HG02763 (cell line): ENCODE measurements around the gene CCDC85C.

ENCODE experiments used
- ATAC-seq: cut with Tn5 transposase; IDR thresholded peaks from one replicate; pipeline ENCODE4 v1.9.1; 2021; ENCODE audit warnings: mild to moderate bottlenecking, moderate library complexity; ENCODE audit not compliant: unreplicated experiment

The CCDC85C gene

GRCh38 chr14:99527427-99528076 lies 76.5 kb downstream of the CCDC85C start:
- ATAC-seq = no peak

DNA sequence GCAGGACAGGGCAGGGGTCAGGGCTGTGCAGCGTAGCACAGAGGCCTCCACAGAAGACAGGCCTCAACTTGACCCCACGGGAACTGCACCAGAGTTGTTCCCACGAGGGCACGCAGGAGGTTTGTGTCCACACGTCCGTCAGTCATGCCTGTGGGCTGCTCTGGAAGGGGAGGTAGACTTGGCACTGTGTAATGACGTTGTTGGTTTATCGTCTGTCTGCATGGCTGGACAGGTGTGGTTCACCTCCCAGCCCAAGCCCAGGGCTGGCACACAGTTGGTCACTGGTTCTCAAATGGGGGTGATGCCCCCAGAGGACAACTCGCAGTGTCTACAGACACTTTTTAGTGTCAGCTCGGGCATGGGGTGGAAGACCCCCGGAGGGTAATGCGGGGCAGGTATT lies 77.0 kb downstream of the CCDC85C start:
- ATAC-seq = no peak

DNA sequence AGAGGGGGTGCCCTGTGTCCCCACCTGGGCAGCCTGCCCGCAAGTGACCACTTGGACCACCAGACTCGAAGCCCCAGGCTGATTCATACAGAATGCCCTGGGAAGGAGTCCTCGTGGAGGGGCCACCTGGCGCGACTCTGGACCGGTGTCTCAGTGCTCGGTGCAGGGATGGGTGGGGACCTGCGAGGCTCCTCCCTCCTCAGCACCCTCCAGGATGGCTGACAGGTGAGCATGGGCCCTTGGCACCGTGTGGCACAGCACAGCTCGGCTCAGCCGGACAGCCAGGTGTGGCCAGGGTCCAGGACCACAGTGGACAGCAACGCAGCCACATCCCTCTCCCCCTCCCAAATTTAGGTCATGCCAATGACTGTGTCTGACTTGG lies 78.3 kb downstream of the CCDC85C start:
- no peak for ATAC-seq

GRCh38 chr14:99524804-99525698 lies 79.0 kb downstream of the CCDC85C start:
- no peak for ATAC-seq

- ATAC-seq = no peak
These were observed 79.8 kb downstream of the CCDC85C start for GRCh38 chr14:99524091-99524661.

- ATAC-seq = no peak
These were observed 80.3 kb downstream of the CCDC85C start for GRCh38 chr14:99523704-99524055.

- ATAC-seq = no peak
These were observed 80.9 kb downstream of the CCDC85C start for GRCh38 chr14:99522934-99523703.

- ATAC-seq = no peak
These were observed 81.5 kb downstream of the CCDC85C start for GRCh38 chr14:99522457-99522891.

- no peak for ATAC-seq
These were observed 82.0 kb downstream of the CCDC85C start for GRCh38 chr14:99522025-99522401.

DNA sequence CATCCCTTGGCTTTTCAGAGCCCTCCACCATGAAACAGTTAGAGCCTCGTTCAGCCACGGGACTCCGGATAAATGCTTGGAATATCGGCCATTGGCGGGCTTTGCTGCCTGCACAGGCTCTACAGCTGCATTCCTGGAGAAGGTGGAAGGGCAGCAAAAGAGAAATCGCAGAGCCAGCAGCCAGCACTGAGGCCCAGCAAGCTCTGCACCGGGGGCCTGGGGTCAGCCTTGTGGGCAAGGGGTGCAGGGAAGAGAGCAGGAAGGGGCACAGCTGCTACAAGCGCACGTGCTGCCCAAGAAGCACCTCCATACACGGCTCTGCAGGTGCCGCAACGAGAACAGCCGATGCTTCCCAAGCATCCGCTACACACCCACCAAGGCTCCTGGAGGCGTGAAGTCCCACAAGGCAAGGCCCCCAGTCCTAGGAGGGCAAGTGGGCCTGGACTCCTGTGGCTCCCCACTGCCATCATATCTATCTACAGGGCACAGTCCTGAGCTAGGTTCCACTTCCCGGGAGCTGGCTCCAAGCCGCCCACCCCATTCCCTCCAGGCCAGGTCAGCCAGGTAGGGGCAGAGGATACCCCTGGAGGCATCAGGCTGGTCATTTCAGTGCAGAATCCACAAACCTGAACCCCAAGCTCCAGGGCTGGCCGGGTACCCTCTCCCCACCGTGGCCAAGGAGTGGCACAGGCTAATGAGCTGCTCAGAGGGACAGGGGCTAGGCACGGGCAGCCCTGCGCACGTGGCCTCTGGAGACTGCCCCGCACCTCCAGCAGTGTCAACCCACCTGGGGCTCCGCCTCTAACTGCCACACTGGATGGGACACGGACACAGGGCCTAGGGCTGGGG lies 82.6 kb downstream of the CCDC85C start:
- ATAC-seq = no peak

- ATAC-seq = no peak
These were observed 83.4 kb downstream of the CCDC85C start for GRCh38 chr14:99520571-99521081.

GRCh38 chr14:99519931-99520421 lies 84.0 kb downstream of the CCDC85C start:
- no peak for ATAC-seq

GRCh38 chr14:99519347-99519881 lies 84.6 kb downstream of the CCDC85C start:
- ATAC-seq = no peak

DNA sequence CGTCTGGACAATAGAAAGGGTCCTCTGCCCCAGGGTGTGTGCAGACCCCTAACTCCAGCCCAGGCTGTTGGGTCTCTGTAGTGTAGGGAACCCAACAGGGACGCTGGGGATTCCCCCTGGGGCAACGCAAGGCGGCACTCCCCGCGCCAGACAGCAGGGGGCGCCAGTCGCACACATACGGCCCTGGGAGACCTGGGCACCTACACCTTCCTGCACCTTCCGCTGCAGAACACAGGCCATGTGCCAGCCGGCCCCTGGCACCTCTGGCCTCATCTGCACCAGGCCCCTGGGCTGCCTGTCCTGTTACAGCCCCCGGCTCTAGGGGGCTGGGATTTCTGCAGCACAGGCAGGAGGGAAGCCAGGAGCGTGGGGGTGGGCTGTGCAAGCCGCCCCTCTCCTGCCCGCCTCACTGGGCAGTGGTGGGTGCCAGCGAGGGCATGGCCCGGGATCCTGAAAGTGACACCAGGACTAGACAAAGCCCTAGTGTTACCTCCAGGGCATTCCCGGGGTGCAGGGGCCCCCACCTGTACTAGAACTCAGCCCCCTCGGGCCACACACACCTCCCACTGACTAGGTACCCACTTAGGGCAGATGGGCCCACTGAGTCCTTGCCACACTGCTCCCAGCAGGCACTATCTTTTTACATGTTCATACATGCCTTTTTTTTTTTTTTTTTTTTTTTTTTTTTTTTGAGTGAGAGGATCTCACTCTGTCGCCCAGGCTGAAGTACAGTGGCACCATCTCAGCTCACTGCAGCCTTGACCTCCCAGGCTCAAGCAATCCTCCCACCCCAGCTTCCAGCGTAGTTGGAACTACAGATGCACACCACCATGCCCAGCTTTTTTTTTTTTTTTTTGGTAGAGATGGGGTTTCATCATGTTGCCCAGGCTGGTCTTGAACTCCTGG lies 85.3 kb downstream of the CCDC85C start:
- ATAC-seq = no peak

DNA sequence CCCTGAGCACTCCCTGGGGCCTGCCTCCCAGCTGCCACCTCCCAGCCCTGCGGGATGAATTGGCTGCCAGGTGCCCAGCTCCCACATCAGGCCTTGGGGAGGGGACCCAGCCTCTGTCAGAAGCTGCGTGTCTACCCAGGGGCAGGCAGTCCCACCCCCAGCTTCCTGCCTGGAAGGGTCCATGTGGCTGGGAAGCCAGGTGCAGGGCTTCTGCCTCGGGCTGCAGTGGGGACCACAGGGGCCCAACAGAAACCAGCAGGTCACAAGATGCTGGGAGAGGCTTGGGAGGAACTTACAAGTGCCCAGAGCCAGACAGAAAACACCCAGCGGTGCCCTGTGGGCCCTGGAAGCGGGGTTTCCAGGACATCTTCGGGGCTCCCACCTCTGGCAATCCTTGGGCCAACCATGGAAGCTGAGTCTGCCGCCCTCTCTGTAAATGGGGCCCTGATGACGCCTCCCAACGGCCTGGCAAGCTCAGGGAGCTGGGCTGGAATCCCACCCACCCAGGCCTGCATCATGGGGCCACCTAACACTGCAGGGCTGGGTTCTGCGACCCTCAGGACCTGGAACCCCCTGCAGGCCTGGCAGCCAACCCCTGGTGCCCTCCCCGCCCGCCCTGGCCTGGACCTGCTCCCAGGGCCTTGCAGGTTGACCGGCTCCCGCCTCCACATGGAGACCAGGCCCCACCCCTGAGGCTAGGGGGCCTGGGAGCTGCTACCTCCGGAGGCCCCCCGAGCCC lies 86.2 kb downstream of the CCDC85C start:
- ATAC-seq = no peak

- no peak for ATAC-seq
These were observed 87.0 kb downstream of the CCDC85C start for GRCh38 chr14:99516871-99517642.

DNA sequence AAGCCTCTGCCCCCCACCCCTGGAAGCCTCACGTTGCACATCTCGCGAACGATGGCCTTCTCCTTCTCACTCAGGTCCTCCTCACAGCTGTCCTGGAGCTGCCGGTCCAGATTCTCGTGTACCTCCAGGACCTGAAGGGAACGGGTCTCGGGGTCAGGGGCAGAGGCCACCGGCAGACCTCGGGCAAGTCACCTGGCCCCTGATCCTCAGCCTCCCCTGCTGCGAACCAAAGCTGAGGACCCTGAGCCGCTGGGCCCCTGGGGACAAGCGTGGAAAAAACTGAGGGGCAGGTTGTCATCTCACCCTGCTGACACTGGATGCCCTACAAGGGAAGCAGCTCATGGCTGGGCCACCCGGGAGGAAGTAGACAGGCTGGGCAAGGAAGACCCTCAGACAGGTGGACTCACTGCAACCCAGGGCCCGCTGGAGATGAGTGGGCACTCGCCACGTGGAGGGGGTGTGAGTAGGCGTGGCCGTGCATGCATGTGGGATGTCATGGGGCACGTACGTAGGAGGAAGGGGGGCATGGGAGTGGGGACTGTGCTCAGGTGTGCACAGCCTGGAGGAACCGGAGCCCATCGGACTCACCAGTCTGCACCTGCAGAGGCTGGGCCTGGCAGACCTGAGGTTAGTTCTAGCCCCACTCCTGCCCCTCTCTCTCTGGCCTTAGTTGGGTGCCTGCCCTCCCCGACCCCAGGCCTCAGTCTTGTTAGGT lies 87.7 kb downstream of the CCDC85C start:
- no peak for ATAC-seq
